NCI-H2171 (cell line): ENCODE data around the gene CA5A.
"Not testable (repeated sequence)": the region's sequence is repeated elsewhere in the genome, so short reads cannot be mapped to it uniquely, and the experiment has no call there.

Source experiments
- DNase-seq: peaks from one replicate; lab custom pipeline; 2025; lab: John Stamatoyannopoulos, UW

The CA5A gene

DNA sequence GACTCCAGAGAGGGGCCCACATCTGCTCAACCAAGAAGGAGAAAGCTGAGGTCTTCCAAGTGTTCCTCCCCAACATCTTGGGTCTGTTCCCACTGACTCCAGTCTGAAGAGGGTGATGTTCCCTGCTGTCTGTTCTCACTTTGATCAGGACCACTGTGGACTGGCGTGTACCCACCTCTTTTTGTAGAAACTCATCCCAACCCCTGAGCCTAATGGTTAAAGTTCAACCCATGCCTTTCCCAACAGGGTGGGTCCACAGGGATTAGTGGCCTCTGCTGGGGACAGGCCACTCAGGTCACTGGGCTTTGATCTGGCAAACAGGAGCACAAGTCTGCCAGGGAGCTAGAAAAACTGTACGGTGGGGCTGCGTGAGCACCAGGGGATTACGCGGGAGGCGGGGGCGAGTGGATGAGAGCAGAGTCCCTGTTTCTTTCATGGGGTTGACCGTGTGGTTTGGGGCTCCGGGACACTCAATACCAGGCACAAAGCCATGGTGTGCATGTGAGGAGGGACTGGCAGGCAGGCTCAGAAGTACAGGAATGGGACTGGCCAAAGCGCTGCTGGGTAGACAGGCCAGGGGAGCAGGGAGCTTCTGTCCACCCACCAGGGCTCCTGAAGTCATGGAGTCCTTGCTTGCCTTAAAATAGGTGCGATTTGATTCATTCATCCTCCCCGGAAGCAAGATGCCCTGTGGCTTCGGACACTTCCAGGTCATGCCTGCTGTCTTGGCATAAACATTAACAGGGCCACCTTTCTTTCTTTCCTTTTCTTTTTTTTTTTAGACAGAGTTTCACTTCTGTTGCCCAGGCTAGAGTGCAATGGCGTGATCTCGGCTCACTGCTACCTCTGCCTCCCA is at the start of gene CA5A:
TSS of gene CA5A (minus strand) at position 155 of the 856 bp plus-strand sequence. CDS start at position 76, 79 bp downstream.
- DNase-seq: no peak

DNA sequence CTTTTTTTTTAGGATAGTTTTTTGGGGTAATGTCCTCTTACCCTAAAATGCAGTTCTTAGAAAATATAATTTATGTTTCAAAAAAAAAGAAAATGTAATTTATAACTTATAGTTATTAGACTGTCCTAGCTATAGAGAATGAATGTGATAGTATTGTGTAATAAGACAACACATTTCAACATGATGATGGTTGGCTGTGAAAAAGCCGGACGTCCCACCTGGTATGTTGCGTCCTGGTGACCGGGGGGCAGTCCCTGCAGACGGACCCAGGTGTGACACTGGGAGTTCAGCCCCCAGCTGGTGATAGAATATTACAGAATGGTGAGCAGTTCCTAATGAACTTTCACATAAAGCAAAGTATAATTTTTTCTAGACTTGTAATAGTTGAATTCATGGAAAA is 49.2 kb upstream of the CA5A start:
- not testable (repeated sequence) for DNase-seq

DNA sequence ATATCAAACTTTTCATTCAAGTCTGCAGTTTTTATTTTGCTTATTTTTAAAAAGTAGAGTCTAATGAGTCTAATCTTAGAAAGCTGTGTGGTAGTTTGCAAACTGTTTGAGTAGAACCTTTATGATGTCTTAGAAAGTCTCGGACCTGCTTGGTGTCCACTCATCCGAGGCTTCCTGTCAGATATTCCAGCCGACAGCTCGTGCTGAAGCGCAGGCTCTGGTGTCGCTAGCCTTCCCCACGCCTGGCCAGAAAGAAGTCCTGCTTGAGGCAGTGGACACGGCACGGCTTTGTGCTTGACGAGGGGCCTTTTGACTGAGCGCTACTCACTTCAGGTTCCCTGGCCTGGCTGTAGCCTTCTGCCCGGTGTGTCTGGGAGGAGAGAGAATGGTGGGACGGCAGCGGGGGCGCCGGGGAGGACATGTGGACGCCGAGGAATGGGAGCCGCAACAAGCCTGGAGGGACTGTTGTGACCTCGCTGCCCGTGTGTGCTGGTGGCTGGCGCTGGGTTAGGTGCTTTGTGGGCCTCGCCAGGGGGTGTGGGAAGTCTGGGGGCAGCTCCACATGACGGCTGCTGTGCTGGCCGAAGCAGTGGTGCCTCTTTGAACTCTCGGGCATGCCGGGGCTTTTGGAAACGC is 48.4 kb upstream of the CA5A start:
- DNase-seq: no peak

DNA sequence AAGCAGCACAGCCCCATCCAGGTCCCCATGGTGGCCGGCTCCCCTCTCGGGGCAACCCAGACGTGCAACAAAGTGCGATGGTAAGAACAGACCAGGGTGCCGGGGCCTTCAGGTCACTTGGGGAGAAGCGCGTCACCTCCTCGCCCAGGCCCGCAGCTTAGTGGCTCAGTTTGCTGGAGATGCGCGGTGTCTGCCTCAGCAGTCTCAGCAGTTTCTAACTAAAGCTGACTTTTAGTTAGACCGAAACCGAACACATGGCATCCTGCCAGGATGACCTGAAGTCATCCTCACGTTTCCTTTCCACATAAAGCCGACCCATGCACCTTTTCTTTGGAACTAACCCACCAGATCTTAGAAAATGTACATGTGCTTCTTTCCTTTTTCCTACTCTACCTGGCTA is 47.9 kb upstream of the CA5A start:
- DNase-seq: not testable (repeated sequence)

DNA sequence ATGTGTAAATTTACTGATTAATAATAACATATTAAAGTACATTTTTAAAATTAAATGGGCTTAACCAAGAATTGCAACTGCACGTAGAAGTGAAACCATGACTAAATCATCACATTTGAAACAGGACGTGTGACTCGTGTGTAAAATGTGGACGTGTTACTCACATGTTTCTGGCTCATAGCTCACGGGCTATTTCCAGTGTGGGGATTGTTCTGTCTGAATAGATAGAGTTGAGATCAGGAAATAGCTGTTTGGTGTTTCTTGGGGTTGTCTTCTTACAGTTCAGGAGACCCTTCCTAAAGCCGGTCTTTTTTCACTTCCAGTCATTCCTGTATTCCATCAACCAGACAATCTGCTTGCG is 47.4 kb upstream of the CA5A start:
- not testable (repeated sequence) for DNase-seq

DNA sequence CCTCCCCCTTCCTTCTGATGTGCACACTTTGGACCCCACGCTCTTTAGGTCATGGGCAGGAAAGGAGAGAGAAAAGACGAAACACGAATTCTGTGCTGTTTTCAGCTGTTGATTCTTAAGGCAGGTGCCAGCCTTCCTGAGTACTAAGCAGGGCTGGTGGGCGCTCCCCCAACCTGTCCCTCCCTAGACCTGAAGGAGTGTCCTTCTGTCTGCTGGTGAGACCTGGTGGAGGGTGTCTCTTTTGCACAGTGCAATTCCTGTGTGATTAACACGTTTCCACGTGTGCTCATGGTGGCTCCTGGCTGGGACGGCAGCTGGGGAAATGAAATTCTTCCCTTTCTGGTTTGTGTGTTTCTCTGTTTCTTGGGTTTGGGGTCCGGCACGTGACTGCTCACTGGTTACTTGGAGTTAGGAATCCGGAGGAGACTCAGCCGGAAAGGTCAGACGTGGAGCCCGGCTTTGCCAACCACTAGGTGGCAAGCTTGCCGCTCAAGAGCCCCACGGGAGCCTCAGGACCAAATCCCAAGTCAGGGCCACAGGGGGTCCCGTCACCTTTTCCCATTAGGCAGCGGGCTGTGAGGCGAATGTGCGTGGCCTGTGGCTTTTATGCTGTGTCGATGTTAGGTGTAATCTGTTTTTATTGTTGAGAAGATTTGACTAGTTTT is 46.9 kb upstream of the CA5A start:
- not testable (repeated sequence) for DNase-seq

DNA sequence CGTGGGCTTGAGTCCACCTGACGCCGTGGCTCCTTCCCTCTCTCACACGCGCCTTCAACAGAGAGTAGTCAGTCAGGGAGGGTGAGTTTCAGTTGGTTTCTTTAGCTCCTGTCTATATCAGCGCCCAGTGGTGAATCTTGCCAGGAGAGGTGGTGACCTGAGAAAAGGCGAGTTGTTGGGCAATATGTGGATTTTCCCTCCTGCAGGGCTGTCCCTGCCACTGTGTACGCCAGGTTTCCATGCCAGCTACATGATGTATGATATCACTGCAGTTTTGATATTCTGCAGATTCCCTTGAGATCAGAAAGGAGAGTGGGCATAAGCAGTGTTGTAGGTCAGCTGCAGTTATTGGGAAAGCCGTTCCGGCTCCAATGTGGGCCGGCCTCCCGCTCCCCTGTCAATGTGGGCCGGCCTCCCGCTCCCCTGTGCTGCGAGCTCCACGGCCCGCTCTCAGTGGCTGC is 46.3 kb upstream of the CA5A start:
- no peak for DNase-seq

DNA sequence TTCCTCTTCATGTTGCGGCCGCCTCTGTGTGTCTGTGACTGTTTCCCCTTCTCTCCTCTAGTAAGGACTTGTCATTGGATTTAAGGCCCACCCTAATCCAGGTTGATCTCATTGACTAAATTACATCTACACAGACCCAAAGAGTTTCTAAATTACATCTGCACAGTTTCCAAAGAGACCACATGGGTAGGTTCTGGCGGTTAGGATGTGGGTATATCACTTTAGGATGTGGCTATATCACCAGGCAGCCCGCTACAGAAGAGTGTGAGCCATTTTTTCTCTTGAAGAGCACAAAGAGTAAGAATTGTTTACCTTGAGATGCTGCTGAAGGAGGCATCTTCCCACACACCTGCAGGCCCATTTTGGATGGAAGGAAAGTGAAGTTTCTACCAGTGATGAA is 45.0 kb upstream of the CA5A start:
- DNase-seq: not testable (repeated sequence)

DNA sequence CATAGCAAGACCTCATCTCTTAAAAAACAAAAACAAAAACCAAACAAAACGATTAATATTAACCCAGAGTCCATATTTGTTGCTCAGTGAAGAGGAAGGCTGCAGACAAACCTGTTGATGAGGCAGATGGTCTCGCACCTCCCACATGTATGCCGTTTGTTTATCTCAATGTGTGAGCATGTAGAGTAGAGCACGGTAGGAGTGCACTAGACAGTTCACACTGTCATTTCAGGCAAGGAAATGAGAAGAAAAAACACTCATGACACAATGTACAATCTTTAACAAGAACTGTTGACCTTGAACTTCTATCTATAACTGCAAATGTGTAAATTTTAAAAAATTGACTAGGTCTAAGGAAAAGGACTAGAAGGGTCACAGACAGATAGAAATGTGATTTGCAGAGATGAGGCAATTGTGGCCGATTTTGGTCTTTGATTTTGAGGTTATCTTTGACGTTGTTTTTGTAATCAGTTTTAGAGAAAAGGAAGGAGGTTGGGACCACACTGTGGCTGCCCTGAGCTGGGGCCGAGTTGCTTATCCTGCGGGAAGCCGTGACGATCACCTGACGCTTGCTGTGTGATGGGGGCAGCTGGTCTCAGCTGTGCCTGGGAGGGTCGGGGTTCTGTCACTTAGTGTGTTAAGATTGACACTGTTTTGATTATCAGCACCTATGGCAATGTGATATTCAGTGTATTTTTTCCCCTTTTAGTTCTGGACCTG is 43.7 kb upstream of the CA5A start:
- peak; percentile 21 for DNase-seq

DNA sequence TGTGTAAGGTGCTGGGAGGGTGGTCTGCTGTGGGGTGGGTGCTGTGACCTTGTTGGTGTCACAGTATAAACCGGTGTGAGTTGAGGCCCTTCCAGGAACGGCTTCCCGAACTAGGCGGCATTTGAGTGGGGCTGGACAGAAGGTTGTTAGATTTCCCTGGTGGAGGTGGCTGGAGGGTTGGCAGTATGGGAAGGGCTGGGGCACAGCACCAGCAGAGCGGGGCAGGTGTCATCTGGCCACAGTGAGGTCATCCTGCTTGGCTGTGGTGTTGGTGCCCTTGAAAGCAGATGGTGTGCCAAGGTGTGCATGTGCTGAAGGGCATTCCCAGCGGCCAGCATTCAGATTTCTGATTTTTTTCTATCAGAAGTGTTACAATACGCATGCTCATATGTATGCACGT is 43.0 kb upstream of the CA5A start:
- DNase-seq: no peak

DNA sequence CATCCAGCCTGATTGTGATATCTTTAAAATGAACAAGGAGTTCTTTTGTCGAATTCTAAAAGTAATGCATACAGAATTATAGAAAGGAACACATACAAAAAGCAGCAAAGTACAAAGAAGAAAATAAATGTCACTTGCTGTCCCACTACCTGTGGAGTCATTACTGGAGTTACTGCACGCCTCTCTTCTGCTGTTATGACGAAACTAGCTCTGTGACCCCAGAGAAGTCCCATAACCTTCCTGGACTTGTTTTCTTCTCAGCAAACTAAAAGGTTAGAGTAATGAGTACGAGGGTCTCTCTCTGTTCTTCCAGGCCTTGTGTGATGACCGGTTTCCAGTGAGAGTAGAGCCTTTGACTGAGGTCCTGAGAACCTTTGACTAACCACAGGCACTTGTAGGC is 41.8 kb upstream of the CA5A start:
- DNase-seq: no peak

DNA sequence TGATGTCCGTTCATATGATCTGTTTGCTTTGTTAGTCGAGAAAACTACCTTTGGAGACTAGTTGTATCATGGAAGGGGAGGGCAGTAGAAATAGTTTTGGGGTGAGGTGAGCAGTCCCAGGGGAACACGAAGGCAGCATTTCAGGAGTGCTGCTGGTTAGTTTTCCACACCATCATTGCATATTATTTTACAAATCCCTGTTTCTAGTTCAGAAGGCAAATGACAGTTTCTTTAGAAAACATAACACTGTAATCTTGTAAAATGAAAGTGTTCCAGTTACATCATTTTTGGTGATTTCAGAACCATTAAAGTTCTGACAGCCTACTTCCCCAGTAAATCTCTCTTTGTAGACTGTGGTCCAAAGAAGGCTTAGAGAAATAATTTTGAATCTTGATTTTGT is 40.3 kb upstream of the CA5A start:
- DNase-seq: no peak

DNA sequence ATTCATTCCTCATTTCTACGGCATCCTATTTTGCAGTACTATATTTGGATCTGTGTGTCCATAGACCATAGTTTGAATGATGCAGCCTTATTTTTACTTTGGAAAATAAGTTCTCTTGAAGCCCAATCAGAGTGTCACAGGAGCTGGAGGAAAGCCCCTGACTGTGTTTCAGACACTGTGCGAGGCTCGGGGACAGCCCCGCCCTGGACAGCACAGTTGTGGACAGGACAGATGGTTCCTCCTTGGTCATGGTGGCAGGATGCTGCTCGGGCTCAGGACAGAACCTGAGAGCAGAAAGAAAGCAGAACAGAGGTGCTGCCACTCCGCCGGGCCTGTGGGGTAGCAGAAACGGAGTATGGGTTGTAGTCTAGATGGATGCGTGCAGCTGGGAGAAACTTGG is 37.8 kb upstream of the CA5A start:
- no peak for DNase-seq

DNA sequence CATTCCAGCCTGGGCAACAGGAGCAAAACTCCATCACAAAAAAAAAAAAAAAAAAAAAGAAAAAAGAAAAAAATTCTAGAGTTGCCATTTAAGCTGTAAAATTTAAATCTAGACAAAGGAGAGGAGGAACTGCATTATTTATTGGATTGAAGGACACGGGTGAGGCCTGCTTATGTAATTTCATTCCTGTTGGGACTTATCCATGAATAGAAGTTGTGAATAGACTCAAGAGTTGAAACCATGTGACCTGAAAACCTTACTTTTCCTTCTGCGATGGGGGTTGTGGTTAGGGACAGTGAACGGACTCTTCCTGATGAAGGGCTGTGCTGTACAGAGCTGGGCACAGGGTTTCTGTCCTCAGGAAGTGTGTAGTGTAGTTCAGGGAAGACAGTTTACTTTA is 37.4 kb upstream of the CA5A start:
- DNase-seq: no peak

DNA sequence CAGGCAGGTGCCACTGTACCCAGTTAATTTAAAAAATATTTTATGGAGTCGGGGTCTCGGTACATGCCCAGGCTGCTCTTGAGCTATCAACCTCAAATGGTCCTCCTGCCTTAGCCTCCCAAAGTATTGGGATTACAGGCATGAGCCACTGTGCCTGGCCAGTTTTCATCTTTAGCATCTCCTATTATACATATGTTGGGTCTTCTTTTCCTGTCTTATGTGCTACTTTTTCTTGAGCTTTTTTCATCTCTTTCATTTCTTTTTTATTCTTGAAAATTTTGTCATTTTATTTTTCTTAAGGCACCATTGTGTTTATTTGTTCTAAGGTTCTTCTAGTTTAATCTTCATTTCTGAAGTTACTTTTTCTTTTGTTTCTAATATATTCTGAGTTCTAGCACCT is 35.6 kb upstream of the CA5A start:
- DNase-seq: no peak

DNA sequence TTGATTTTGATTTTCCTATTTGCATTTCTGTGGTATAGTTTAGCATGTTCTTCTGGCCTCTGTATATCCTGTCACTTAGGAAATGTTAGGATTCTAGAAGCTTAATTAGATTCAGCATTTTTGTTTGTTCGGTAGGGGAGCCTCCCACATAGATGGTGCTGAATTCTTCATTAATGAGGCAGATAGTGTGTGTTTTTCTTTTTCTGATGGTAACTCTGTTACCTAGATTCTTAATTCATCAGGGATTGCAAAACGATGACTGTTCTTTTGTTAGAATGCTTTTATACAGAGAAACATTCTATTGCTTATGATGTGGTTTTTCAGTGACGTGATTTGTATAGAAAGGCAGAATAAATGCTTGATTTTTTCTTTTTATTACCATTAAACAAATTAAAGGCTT is 33.9 kb upstream of the CA5A start:
- DNase-seq: no peak

DNA sequence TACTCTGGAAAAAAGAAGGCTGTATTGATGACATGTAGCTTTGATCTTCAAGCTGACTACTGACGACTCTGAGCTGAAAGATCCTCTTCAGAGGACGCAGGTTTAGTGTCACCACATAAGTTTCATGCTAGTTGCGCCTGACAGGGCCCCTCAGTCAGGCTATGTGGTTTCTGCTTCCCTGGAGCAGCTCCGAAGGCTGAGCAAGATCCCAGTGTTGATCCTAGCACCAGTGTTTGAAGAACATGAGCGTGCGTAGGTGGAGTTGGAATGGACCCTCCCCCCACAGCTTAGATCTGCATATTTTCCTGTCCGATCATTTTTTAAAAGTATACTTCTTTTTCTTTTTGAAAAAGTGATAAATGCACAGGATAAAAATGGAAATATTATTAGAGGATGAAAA is 32.2 kb upstream of the CA5A start:
- DNase-seq: no peak

DNA sequence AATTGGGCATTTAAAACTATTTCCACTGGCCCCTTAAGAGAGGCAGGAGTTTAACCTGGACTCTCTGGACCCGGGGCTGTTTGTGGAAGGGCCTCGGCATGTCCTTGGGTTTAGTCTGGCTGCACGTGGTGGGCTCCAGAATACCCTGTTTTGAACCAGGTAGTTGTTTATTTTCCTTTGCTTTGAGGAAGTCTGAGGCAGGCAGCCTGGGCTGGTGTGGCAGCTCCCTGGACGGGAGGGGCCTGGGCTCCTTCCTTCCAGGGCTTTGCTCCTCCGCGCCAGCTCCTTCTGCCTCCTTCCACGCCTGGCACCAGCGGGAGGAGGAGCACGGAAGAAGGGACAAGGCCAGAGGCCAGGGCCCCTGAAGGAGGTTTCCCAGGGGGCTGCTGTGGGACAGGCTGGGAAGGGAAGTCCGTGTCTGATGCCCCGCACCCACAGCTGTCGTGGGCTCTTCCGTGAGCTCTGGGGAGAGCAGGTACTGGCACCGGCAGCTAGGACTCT is 30.4 kb upstream of the CA5A start:
- no peak for DNase-seq

DNA sequence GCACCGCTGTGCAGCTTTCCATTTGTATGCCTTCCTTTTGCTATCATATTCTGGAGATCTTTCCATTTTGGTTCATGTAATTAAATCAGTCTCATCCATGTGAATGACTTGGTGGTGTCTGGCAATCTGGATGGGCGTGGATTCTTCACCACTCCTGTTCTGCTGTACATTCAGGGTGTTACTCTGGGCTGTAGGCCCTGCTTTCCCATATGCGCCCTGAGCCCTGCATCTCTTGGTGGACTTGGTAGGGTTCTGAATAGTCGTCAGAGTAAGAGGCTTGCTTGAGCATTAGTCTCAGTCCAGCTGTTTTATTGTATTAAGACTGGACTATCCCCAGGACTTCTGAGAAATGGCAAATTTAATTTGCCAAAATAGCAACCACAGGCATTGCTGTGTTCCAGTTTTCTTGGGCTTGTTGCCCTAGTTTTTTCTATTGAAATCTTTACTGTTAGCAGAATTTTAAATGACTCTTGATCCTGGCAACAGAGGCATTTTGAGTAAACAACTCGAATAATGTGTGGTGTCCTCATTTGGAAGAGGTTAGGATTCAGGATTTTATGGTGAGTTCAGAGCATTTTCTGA is 29.8 kb upstream of the CA5A start:
- DNase-seq: no peak

DNA sequence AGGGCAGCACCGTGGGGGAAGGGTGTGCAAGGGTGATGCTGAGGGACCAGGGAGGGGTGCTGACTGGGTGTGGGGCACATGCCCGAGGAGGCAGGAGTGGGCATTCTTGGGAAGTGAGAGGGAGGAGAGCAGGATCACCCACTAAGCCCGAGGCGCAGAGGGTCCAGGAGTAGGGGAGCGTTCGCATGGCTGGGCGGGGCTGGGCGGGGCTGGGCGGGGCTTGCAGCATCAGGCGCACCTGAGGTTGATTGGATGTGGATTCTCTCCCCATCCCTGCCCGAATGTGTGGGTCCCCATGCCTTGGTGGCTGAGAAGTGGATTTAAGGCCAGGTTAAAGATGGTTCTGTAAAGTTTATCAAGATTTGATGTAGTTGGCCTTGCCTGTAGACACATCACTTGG is 29.1 kb upstream of the CA5A start:
- no peak for DNase-seq

DNA sequence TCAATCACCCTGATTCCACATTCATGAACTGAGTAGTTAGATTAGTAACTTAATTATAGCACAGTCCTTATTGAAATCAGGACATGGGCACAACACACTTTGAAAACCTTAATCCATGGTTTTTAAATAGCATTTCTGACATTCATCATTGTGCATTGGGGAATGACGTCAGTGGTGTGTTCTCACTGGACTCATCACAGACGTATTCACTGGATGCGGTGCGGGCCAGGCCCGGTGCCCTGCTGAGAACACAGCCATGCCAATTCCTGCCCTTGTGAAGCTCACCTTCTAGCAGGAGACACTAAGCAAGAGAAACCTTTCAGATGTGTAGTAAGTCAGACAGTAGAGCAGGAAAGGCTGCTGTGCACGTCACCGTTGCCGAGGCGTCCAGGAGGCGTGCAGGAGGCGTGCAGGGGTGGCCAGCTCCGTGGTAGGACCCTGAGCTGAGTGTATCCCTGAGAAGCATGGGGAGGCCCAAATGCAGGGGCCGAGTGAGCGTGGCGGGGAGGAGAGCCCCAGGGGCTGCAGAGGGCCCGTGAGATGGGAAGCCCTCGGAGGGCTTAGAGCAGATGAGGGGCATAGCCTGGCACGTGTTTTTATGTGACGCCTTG is 27.8 kb upstream of the CA5A start:
- DNase-seq: no peak
